Measurements from ENCODE around the gene SSRP1.
"Not testable (repeated sequence)": the region's sequence is repeated elsewhere in the genome, so short reads cannot be mapped to it uniquely, and the experiment has no call there.

SSRP1 gene

GRCh38 chr11:57335343-57336110 is at the start of gene SSRP1:
Gene SSRP1, minus strand, starts transcription at chr11:57335892. Its CDS starts 771 bp downstream, at chr11:57335121.
- peak; percentile 96 for DNase-seq

- DNase-seq = no peak
Observed at GRCh38 chr11:57380975-57381374, 45.3 kb upstream of the SSRP1 start, which contains the start of gene PRG3. Gene PRG3, minus strand, starts transcription at chr11:57381150. Its CDS starts 442 bp downstream, at chr11:57380708.

GRCh38 chr11:57379732-57380131 is 44.0 kb upstream of the SSRP1 start:
- DNase-seq = peak; percentile 35

- no peak for DNase-seq
Observed at GRCh38 chr11:57378186-57378585, 42.5 kb upstream of the SSRP1 start.

GRCh38 chr11:57377107-57377506 is 41.4 kb upstream of the SSRP1 start:
- DNase-seq = no peak

- DNase-seq = no peak
Observed at GRCh38 chr11:57376095-57377090, 40.7 kb upstream of the SSRP1 start.

GRCh38 chr11:57375490-57375889 is 39.8 kb upstream of the SSRP1 start:
- no peak for DNase-seq

- DNase-seq = no peak
Observed at GRCh38 chr11:57374966-57375365, 39.3 kb upstream of the SSRP1 start.

GRCh38 chr11:57373146-57373545 is 37.5 kb upstream of the SSRP1 start:
- no peak for DNase-seq

- DNase-seq = no peak
Observed at GRCh38 chr11:57370941-57371340, 35.2 kb upstream of the SSRP1 start.

- DNase-seq = no peak
Observed at GRCh38 chr11:57370251-57370650, 34.6 kb upstream of the SSRP1 start.

GRCh38 chr11:57368845-57369232 is 33.1 kb upstream of the SSRP1 start:
- no peak for DNase-seq

GRCh38 chr11:57368106-57368844 is 32.6 kb upstream of the SSRP1 start:
- DNase-seq = no peak

- no peak for DNase-seq
Observed at GRCh38 chr11:57364851-57365660, 29.4 kb upstream of the SSRP1 start.

GRCh38 chr11:57363131-57364080 is 27.7 kb upstream of the SSRP1 start:
- DNase-seq = no peak

- no peak for DNase-seq
Observed at GRCh38 chr11:57361926-57362325, 26.2 kb upstream of the SSRP1 start.

GRCh38 chr11:57361420-57361819 is 25.7 kb upstream of the SSRP1 start:
- not testable (repeated sequence) for DNase-seq

- no peak for DNase-seq
Observed at GRCh38 chr11:57360991-57361390, 25.3 kb upstream of the SSRP1 start.

GRCh38 chr11:57359896-57360690 is 24.4 kb upstream of the SSRP1 start:
- no peak for DNase-seq

- no peak for DNase-seq
Observed at GRCh38 chr11:57359396-57359795, 23.7 kb upstream of the SSRP1 start.
